Epithelial cell of esophagus (primary cell): ENCODE data around the gene FSCN2.

Experiments
- DNase-seq: peaks from one replicate; pipeline ENCODE4 v3.0.0; 2010; ENCODE audit warnings: low read depth
- H3K4me3 ChIP-seq: 2 replicates; pipeline ENCODE4 v1.5.1; 2011; ENCODE audit warnings: mild to moderate bottlenecking, low read length, control low read depth
- TF ChIP-seq, protein P1 (sequence below): IDR thresholded peaks from 2 replicates; pipeline ENCODE4 v1.5.1; 2011; ENCODE audit warnings: low read depth, mild to moderate bottlenecking, low read length, control low read depth, inconsistent platforms; ENCODE audit not compliant: insufficient read depth; ENCODE audit errors: missing control alignments

Gene FSCN2

DNA sequence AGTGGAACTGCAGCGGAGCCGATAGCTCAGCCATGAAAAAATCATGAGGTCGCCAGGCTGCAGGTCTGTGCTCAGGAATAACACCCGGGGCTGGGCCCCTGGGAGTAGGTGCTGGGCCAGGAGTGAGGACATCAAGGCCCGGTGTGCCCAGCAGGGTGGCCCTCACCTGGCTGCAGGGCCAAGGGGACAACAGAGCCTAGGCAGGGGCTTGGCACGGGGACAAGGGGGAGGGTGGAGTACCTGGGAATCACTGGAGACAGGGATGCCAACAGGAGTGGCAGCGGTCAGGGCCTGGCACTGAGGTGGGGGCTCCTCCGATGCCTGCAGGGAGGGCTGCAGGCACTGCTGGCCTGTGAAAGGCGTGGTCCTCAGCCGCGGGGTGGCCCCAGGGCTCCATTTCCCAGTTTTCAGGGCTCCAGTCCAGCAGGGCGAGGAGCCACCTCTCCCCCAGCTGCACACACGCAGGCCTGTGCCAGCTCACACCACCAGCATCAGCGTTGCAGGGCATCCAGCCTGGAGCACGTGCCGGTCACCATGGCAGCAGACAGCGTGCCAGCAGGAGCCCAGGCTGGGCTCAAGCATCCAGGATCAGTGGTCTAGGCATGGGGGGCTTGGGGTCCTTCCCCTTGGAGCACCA is 4.7 kb upstream of the FSCN2 start:
- no peak for DNase-seq
- TF ChIP-seq, protein P1, sequence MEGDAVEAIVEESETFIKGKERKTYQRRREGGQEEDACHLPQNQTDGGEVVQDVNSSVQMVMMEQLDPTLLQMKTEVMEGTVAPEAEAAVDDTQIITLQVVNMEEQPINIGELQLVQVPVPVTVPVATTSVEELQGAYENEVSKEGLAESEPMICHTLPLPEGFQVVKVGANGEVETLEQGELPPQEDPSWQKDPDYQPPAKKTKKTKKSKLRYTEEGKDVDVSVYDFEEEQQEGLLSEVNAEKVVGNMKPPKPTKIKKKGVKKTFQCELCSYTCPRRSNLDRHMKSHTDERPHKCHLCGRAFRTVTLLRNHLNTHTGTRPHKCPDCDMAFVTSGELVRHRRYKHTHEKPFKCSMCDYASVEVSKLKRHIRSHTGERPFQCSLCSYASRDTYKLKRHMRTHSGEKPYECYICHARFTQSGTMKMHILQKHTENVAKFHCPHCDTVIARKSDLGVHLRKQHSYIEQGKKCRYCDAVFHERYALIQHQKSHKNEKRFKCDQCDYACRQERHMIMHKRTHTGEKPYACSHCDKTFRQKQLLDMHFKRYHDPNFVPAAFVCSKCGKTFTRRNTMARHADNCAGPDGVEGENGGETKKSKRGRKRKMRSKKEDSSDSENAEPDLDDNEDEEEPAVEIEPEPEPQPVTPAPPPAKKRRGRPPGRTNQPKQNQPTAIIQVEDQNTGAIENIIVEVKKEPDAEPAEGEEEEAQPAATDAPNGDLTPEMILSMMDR = no peak
- no peak overlapping the region for H3K4me3 ChIP-seq

DNA sequence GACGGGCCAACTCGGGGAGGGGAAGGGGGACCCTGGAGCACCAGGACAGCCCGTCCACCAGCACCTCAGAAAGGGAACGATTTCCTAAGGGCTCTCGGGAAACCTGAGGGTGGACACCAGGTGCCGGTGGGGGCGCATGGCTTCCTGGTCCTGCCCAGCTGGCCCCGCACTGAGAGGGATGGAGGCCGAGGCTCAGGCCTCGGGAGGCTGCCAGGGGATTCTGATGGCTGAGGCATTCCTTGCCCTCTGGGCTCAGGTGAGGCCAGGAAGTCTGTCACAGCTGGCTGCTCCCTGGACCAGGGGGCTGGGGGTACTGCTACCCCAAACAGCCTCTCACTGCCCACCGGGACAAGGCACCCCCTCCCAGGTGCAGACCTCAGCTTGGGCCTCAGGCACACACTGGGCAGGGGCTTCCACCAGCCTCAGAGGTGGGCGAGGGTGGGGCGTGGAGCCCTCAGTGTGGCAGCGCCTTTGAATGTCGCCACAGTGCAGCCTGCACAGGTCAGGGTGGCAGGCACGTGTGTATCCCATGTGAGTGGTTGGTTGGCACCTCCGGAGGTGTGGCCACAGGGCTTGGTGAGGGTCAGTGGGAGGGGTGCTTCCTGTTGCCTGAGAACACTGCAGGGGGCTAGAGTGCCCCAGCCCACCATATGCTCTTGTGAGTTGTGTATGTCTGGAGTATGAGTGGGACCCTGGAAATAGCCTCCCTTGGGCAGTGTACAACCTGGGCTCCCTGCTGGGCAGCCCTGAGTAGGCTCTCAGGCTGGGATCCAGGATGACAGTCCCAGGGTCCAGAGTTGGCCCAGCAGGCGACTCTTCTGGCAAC is 3.9 kb upstream of the FSCN2 start:
- no peak overlapping the region for H3K4me3 ChIP-seq
- no peak for DNase-seq
- TF ChIP-seq, protein P1 = no peak

DNA sequence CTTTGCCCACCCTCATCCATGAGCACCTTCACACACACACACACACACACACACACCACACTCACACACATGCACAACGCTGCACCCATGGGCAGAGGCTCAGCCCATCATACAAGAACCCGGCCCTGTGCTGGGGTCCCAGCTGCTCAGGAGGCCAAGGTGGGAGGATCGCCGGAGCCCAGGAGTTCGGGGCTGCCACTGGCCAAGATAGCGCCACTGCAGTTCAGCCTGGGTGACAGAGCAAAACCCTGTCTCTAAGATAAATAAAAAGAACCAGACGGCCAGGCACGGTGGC is 3.4 kb upstream of the FSCN2 start:
- TF ChIP-seq, protein P1 = no peak
- no peak for DNase-seq
- no peak overlapping the region for H3K4me3 ChIP-seq

DNA sequence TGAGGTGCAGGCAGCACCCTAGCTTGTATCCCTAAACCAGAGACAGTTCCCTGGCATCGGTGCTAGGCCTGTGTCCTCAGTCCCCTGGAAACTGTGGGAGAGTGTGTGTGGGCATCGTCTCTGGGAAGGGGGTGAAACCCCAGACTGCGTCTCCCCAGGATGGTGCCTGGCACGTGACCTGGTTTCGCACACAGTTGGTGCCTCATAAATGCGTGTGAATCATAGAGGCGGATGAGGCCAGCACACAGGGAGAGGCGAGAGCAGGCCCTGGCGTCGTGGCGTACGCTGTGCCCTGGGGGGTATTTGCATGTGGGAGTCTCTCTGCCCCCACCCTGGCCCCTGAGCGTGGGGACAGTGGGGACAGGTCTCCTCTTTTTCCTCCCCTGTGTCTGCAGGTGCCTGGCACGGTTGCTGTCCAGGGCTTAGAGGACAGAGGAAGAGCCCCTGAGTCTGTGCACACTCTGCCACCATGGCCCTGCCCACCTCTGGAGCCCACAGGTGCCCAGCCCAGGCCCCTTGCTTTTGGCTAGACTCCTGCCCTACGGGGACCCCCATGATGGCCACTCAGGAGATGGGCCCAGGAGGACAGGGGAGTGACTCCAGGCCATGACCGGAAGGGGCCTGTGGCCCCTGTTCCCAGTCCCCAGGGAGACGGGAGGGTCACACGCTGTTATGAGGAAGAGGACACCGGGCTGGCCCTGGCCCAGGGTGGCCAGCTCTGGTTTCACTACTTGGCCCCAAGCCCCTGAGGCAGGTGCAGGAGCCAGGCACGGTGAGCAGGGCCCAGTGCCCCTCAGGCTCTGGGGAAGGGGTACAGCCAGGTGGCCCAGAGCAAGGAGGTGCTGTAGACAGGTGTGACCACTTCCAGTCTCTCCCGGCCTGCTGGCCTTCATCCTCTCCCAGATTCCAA is 1.3 kb upstream of the FSCN2 start:
- H3K4me3 ChIP-seq = no peak overlapping the region

DNA sequence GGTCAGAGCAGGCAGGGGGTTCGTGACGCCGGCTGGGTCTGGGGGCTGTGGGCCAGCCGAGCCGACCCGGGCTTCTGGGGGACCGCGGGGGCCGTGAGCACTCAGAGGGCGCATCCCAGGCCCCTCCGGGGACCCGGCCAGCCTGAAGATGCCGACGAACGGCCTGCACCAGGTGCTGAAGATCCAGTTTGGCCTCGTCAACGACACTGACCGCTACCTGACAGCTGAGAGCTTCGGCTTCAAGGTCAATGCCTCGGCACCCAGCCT is 140 bp downstream of the FSCN2 start:
- DNase-seq = no peak
- no peak overlapping the region for H3K4me3 ChIP-seq
- TF ChIP-seq, protein P1 = no peak

More for the DNA sequence above, 1.3 kb upstream of the FSCN2 start:
- TF ChIP-seq, protein P1 = no peak
- no peak for DNase-seq

DNA sequence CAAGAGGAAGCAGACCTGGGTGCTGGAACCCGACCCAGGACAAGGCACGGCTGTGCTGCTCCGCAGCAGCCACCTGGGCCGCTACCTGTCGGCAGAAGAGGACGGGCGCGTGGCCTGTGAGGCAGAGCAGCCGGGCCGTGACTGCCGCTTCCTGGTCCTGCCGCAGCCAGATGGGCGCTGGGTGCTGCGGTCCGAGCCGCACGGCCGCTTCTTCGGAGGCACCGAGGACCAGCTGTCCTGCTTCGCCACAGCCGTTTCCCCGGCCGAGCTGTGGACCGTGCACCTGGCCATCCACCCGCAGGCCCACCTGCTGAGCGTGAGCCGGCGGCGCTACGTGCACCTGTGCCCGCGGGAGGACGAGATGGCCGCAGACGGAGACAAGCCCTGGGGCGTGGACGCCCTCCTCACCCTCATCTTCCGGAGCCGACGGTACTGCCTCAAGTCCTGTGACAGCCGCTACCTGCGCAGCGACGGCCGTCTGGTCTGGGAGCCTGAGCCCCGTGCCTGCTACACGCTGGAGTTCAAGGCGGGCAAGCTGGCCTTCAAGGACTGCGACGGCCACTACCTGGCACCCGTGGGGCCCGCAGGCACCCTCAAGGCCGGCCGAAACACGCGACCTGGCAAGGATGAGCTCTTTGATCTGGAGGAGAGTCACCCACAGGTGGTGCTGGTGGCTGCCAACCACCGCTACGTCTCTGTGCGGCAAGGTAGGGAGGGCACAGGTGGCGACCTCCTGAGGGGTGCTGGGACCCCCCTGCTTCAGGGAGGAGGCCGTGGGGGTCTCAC is 667 bp downstream of the FSCN2 start:
- DNase-seq = no peak
- TF ChIP-seq, protein P1 = no peak
- H3K4me3 ChIP-seq = no peak overlapping the region
